GM21515 (cell line): ENCODE measurements around the gene DCLRE1A.
"Not testable (repeated sequence)": the region's sequence is repeated elsewhere in the genome, so short reads cannot be mapped to it uniquely, and the experiment has no call there.

Experiments
- ATAC-seq: cut with Tn5 transposase; IDR thresholded peaks from one replicate; pipeline ENCODE4 v1.9.1; 2021; ENCODE audit not compliant: unreplicated experiment

DCLRE1A gene

GRCh38 chr10:113858541-113858940 lies 4.7 kb upstream of the DCLRE1A start:
- no peak for ATAC-seq

GRCh38 chr10:113857210-113857609 lies 3.3 kb upstream of the DCLRE1A start:
- no peak for ATAC-seq

- ATAC-seq: no peak
Observed at GRCh38 chr10:113856563-113856962, 2.7 kb upstream of the DCLRE1A start.

DNA sequence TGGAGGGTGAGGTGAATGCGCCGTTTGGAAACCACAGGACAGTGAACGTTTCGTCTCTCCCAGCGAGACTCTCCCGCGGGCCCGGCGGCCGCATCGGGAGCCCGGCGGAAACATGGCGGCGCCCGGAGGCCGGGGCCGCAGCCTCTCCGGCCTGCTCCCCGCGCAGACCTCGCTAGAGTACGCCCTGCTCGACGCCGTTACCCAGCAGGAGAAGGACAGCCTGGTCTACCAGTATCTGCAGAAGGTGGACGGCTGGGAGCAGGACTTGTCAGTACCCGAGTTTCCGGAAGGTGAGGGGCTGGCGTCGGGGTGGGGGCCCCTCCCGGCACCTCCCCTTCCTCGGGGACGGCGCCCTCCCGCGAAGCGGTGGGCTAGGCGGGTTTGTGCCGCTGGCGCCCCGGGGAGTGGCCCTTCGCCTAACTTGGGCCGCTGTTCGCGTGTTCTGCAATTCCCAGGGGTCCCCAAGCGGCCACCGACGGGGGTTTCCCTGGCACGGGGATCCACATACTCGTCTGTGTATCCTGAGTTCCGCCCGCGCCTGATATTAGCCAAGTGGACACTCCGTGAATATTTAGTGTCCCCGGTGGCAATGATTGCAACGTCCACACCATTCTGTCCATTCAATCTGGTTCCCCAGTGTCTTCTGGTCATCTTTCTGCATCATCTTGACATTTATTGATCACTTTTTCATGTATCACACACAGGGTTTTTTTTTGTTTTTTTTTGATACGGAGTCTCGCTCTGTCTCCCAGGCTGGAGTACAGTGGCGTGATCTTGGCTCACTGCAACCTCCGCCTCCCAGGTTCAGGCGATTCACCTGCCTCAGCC lies 1.1 kb upstream of the DCLRE1A start:
- peak; percentile 28 for ATAC-seq

GRCh38 chr10:113853578-113854012 lies 287 bp downstream of the DCLRE1A start:
- no peak for ATAC-seq

DNA sequence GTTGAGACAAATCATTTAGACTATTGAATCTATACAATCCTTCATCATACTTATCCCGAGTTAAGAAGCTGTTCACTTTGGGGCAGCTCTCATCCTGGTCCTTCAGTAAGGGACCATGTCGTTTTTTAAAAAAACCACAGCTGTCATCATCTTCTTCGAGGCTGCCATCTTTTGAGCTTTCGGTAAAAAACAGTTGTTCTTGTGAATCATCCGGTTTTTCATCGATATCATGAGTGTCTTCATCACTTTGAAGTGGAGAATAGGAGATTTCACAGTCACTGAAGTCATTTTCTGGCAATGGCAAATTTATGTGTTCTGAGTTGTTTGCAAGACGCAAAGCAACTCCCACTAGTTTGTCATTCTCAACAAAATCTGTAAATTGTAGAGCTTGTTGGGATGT lies 3.9 kb downstream of the DCLRE1A start:
- ATAC-seq: no peak

GRCh38 chr10:113849140-113849803 lies 4.6 kb downstream of the DCLRE1A start:
- no peak for ATAC-seq

DNA sequence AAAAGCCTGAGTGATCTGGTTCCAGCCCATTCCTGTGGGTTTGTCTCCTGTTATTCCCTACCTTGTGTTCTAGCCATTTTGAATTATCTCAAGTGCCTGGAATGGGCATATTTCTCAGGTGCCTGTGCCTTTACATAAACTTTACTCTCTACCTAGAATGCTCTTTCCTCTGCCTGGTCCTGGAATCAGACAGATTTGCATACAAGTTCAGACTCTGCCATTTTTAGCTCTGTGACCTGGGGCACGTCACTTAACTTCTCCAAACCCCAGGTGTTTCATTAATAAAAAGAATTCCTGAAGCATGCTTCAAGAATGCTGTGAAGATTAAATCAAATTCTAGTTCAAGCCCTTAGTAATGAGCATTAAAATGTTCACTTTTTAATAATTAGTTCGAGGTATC lies 7.8 kb downstream of the DCLRE1A start:
- ATAC-seq: no peak

DNA sequence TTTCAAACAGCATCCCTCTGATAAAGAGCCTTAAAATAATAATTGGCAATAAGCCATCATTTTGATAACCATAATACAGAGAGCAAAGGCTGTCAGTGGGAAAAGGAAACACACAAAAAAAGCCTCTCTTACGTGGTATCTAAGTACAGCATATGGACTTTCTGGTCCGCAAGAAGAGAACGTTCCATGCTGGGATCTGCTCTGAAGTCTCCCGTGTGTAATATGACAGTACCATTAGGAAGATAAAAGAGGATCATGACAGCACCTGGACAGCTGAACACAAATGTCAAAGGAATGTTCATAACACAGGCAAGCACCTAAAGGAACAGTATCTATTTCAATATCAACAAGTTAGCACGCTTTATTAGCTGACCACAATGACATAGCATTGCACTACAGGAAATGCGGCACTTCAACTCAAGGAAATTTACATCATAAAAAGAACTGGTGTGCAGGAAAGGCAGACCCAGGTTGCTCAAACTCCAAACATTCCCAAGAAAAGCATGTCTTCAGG lies 9.9 kb downstream of the DCLRE1A start:
- ATAC-seq: no peak

- ATAC-seq: no peak
Observed at GRCh38 chr10:113842171-113842570, 11.7 kb downstream of the DCLRE1A start.

DNA sequence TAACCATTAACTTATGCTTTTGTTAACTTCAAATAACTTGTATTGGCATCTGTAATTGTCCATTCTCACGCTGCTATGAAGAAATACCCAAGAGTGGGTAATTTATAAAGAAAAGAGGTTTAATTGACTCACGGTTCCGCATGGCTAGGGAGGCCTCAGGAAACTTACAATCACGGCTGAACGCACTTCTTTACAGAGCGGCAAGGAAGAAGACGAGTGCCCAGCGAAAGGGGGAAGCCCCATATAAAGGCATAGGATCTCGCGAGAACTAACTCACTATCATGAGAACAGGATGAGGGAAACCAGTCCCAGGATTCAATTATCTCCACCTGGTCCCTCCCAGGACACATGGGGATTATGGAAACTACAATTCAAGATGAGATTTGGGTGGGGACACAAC lies 25.3 kb downstream of the DCLRE1A start:
- not testable (repeated sequence) for ATAC-seq

GRCh38 chr10:113825791-113826190 lies 28.1 kb downstream of the DCLRE1A start:
- ATAC-seq: no peak

DNA sequence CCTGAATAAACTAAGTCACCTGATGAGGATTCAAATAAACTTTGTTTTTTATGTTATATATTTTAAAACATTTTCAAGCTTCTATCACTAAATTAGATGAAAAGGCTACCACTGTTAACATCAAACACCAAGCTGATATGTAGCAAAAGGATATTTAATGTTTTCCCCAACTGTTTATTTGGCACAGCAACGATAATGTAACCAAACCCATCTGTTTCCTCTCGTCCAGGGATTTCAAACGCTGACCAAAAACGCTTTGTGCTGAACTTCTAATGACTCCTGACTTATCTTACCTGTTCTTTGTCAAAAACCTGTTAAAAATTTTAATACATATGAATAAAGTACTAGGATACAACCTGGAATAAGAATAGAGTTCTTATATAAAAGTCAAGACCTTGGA lies 30.5 kb downstream of the DCLRE1A start:
- ATAC-seq: no peak

GRCh38 chr10:113822174-113822573 lies 31.7 kb downstream of the DCLRE1A start:
- no peak for ATAC-seq

DNA sequence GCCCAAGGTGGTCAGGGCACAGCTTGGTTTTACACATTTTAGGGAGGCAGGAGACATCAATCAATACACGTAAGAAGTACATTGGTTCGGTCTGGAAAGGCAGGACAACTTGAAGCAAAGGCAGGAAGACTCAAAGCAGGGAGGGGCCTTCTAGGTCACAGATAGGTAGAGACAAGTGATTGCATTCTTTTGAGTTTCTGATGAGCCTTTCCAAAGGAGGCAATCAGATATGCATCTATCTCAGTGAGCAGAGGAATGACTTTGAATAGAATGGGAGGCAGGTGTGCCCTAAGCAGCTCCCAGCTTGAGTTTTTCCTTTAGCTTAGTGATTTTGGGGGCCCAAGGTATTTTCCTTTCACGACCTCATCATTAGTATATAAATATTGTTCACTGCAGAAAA lies 32.6 kb downstream of the DCLRE1A start:
- not testable (repeated sequence) for ATAC-seq

DNA sequence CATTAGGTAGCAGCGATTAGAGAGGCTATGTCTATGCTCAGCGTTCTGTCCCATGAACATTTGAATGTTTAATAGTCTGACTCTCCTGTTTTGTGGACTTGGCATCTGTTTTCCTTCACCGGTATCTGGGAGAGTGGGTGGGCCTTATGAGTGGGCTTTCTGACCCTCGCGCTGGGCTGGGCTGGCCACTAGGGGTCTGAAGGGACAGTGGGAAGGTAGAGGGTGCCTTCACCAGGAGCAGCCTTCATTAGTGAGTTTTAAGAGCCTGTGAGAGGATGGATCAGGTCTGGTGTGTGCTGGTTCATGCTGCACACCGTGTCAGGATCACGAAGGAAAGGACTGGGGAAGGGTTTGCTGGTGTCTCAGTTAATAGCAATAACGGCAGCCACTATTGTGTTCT lies 33.4 kb downstream of the DCLRE1A start:
- ATAC-seq: no peak

DNA sequence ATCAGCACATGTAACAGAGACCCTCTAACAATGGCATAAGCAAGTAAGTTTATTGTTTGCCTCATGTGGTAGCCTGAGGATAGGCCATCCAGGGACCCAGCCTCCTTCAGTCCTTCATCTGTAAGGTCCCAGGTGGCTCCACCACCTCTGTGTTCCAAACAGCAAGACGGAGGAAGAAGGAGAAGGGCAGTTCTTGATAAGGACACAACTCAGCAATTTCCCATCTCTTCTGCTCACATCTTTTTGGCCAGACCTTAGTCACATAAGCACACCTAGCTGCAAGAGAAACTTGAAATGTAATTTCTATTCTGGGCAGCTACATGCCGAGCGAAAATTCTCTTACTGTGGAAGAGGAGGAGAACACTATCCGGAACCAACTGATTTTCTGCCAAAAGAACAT lies 33.9 kb downstream of the DCLRE1A start:
- ATAC-seq: no peak

GRCh38 chr10:113814700-113815099 lies 39.2 kb downstream of the DCLRE1A start:
- not testable (repeated sequence) for ATAC-seq

GRCh38 chr10:113808168-113808567 lies 45.7 kb downstream of the DCLRE1A start:
- ATAC-seq: no peak

GRCh38 chr10:113806503-113806902 lies 47.4 kb downstream of the DCLRE1A start:
- no peak for ATAC-seq

- ATAC-seq: no peak
Observed at GRCh38 chr10:113802997-113803396, 50.9 kb downstream of the DCLRE1A start.

DNA sequence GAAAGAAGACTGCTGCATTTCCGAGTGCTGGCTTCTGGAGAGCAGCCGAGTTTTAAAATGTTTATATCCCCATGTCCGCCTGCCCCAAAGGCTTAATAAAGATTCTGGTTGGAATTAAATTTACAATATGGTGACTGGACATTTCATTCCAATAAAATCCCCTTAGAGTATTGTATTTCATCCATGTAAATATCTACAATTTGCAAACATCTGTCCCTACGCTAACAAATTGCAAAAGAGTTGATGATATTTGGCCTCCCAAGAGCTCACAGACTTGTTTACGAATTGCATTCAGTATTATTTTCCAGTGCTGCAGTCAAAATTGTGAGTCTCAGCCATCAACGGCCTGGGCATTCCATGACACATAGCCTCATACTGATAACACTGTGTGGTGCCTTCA lies 52.3 kb downstream of the DCLRE1A start:
- ATAC-seq: no peak
